ENCODE results near the gene CAMTA1.
"Not testable (repeated sequence)": the region's sequence is repeated elsewhere in the genome, so short reads cannot be mapped to it uniquely, and the experiment has no call there.

The CAMTA1 gene

GRCh38 chr1:7589080-7589735, 804.0 kb downstream of the CAMTA1 start:
- DNase-seq: no peak

GRCh38 chr1:7589774-7590425, 804.6 kb downstream of the CAMTA1 start:
- DNase-seq: no peak

GRCh38 chr1:7590426-7590790, 805.2 kb downstream of the CAMTA1 start:
- no peak for DNase-seq

- DNase-seq: no peak
Measured at GRCh38 chr1:7591565-7591964, 806.3 kb downstream of the CAMTA1 start.

- no peak for DNase-seq
Measured at GRCh38 chr1:7592120-7592798, 807.0 kb downstream of the CAMTA1 start.

GRCh38 chr1:7594002-7594713, 808.9 kb downstream of the CAMTA1 start:
- DNase-seq: no peak

GRCh38 chr1:7594714-7595295, 809.6 kb downstream of the CAMTA1 start:
- no peak for DNase-seq

GRCh38 chr1:7595336-7595735, 810.1 kb downstream of the CAMTA1 start:
- DNase-seq: no peak

- no peak for DNase-seq
Measured at GRCh38 chr1:7596126-7596965, 811.1 kb downstream of the CAMTA1 start.

- not testable (repeated sequence) for DNase-seq
Measured at GRCh38 chr1:7598058-7598457, 812.8 kb downstream of the CAMTA1 start.

- DNase-seq: not testable (repeated sequence)
Measured at GRCh38 chr1:7604906-7605305, 819.7 kb downstream of the CAMTA1 start.

GRCh38 chr1:7606096-7606495, 820.8 kb downstream of the CAMTA1 start:
- no peak for DNase-seq

GRCh38 chr1:7607097-7607496, 821.8 kb downstream of the CAMTA1 start:
- DNase-seq: no peak

GRCh38 chr1:7608628-7609305, 823.5 kb downstream of the CAMTA1 start:
- DNase-seq: no peak

GRCh38 chr1:7609311-7609994, 824.2 kb downstream of the CAMTA1 start:
- no peak for DNase-seq

GRCh38 chr1:7610106-7610731, 825.0 kb downstream of the CAMTA1 start:
- DNase-seq: no peak

GRCh38 chr1:7610936-7611335, 825.7 kb downstream of the CAMTA1 start:
- no peak for DNase-seq

GRCh38 chr1:7611421-7612010, 826.3 kb downstream of the CAMTA1 start:
- DNase-seq: no peak

- DNase-seq: no peak
Measured at GRCh38 chr1:7613106-7613850, 828.0 kb downstream of the CAMTA1 start.
